DMS 273 (cell line): ENCODE measurements around the gene TARS2.

Experiments
- DNase-seq: peaks from one replicate; lab custom pipeline; 2025; ENCODE audit not compliant: unreplicated experiment; lab: John Stamatoyannopoulos, UW

The TARS2 gene

GRCh38 chr1:150507912-150508864 lies 21.0 kb downstream of the TARS2 start, which contains the start of gene ECM1:
Gene ECM1, plus strand, starts transcription at chr1:150508109. Its CDS starts 101 bp downstream, at chr1:150508210.
- peak; percentile 98 for DNase-seq

GRCh38 chr1:150508982-150509381 lies 21.8 kb downstream of the TARS2 start:
- DNase-seq = peak; percentile 91

GRCh38 chr1:150511551-150511950 lies 24.3 kb downstream of the TARS2 start:
- peak; percentile 96 for DNase-seq

GRCh38 chr1:150511985-150512660 lies 24.9 kb downstream of the TARS2 start:
- no peak for DNase-seq

GRCh38 chr1:150512846-150513245 lies 25.6 kb downstream of the TARS2 start:
- no peak for DNase-seq

- DNase-seq = peak; percentile 100
These were observed 26.2 kb downstream of the TARS2 start for GRCh38 chr1:150513351-150513791.

- DNase-seq = no peak
These were observed 27.0 kb downstream of the TARS2 start for GRCh38 chr1:150514260-150514659.

GRCh38 chr1:150514913-150515327 lies 27.7 kb downstream of the TARS2 start:
- no peak for DNase-seq

- peak; percentile 100 for DNase-seq
These were observed 28.3 kb downstream of the TARS2 start, which contains the start of gene FALEC for GRCh38 chr1:150515328-150516049. Gene FALEC, plus strand, starts transcription at chr1:150515752.

- peak; percentile 99 for DNase-seq
These were observed 28.9 kb downstream of the TARS2 start for GRCh38 chr1:150516050-150516591.

DNA sequence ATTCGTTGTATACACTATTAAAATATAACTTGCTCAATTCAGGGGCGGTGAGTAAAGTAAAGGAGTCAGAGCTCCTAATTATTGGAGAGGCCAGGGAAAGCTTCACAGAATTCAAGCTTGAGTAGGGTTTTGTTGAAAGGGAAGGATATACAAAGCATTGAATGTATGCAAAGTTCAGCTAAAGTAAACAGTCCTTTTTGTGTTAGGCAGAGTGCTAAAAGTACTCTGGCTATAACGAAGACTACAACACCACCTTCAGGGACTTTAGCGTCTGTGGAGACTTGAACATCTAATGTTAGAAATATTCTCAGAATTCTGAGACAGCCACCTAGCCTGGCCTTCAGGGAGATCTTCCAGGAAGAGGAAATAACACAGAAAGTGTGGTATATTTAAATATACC lies 29.4 kb downstream of the TARS2 start:
- peak; percentile 98 for DNase-seq

- DNase-seq = no peak
These were observed 34.2 kb downstream of the TARS2 start for GRCh38 chr1:150521196-150521968.

- DNase-seq = no peak
These were observed 38.1 kb downstream of the TARS2 start for GRCh38 chr1:150525348-150525747.

GRCh38 chr1:150528196-150528595 lies 41.0 kb downstream of the TARS2 start:
- DNase-seq = no peak

DNA sequence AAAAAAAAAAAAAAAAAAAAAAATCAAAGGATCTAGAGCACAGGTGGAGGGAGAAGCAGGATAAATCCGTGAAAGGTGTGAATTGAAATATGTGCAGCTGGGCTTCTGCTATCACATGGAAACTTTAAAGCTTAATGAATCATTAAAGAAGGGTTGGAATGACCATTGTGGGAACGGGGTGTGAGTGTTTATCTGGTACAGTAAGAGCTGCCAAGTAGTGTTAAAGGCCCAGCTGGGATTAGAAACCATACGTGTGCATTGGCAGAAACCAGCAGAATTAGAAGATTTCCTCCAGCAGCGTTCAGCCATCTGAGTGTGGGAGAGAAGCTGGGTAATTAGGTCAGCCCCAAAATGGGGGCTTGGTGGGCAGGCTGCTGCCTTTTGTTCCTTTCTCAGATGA lies 41.8 kb downstream of the TARS2 start:
- no peak for DNase-seq

DNA sequence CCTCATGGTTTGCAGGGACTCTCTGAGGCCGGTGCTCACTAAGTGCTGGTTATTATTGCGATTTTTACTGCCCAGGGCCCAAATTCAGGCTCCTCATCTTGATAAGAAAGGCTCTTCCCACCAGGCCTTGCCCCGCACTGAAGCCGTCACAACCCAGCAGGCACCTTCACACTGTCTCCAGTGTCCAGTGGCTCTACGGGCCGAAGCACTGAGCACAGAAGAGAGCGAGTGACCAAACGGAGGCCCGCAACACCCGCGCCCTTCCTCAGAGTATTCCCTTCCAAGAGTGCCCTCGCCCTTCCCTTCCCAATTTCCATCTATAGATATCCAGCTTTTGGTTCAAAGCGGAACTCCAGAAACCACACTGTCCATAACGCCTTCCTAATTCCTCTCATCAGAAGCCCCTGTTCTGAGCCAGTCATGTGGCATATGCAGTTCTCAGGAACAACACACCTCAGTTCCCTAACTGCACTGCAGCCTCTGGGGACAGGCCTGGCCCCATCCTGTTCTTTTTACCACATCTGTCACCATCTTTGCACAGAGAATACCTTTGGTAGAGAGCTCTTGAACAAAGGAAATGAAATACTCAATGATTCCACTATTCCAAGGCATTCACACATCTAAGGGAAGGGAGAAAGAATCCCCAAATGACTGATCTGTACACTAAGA lies 43.4 kb downstream of the TARS2 start:
- no peak for DNase-seq

DNA sequence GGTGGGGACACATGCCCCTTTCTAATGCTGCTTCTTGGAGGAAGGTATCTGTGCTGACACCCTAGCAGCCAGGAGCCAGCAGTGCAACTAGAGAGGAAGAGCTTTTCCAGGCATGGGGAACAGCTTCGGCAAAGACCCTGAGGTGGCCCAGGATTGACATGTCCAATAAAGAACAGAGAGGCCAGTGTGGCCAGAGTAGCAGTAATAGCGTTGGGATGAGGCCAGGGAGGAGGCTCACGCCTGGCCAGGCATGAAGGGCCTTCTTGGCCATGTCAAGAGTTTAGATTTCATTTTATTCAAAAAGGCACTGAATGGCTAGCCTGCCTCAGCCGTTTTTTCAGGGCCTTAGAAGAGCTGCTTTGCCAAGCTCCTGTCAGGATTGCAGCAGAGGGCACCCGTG lies 45.6 kb downstream of the TARS2 start:
- DNase-seq = no peak

GRCh38 chr1:150534002-150534401 lies 46.8 kb downstream of the TARS2 start:
- no peak for DNase-seq

- no peak for DNase-seq
These were observed 48.5 kb downstream of the TARS2 start for GRCh38 chr1:150535511-150536287.
